Activated effector memory CD4-positive, alpha-beta T cell treated with Interleukin-2 at 50 U/mL for 16 hours (primary cell): Measurements from ENCODE around the gene RNF220.
"Not testable (repeated sequence)": the region's sequence is repeated elsewhere in the genome, so short reads cannot be mapped to it uniquely, and the experiment has no call there.

Experiments
- DNase-seq: peaks from one replicate; pipeline ENCODE4 v3.0.0-alpha.2; 2020

The RNF220 gene

DNA sequence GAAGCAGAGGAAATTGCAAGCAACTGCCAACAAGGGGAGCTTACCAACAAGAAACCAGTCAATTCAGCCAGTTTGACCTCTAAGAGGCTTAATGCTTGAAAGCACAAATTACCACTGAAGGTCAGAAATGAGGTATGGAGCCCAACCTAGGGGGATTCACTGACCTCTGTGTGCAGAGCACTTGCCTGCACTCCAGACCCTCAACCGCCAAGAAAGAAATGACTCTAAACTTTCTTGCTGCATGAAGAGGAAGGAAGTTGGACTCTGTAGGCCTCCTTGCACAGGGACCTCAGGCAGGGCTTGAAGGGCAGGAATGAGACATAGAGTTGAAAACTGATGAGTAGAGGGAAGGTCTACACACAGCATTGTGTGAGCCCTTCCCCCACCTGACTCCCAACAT is 279.5 kb downstream of the RNF220 start:
- no peak for DNase-seq

DNA sequence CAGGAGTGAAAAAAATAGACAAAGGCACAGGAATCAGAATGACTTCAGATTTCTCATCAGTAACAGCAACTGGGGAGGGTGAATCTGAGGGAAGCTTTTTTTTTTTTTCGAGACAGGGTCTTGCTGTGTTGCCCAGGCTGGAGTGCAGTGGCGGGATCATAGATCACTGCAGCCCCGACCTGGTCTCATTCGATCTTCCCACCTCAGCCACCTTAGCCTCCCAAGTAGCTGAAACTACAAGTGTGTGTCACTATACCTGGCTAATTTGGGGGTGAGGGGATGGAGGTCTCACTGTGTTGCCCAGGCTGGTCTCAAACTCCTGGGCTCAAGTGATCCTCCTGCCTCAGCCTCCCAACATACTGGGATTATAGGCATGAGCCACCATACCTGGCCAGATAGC is 280.2 kb downstream of the RNF220 start:
- no peak for DNase-seq

DNA sequence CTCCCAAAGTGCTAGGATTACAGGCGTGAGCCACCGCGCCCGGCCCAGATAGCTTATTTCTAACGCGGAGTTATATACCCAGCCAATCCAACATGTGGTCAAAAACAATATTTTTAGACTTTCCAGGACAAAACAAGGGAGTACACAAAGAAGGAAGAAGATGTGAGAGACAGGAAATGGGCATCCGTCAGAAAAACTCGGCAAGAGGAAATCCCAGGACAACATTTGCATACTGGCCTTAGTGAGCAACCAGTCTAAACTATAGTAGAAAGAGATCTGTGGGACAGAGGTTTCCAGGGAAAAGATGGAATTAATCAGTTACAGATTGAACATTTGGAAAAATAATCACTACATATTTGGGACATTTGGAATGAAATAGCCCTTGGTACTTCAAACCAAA is 280.8 kb downstream of the RNF220 start:
- no peak for DNase-seq

DNA sequence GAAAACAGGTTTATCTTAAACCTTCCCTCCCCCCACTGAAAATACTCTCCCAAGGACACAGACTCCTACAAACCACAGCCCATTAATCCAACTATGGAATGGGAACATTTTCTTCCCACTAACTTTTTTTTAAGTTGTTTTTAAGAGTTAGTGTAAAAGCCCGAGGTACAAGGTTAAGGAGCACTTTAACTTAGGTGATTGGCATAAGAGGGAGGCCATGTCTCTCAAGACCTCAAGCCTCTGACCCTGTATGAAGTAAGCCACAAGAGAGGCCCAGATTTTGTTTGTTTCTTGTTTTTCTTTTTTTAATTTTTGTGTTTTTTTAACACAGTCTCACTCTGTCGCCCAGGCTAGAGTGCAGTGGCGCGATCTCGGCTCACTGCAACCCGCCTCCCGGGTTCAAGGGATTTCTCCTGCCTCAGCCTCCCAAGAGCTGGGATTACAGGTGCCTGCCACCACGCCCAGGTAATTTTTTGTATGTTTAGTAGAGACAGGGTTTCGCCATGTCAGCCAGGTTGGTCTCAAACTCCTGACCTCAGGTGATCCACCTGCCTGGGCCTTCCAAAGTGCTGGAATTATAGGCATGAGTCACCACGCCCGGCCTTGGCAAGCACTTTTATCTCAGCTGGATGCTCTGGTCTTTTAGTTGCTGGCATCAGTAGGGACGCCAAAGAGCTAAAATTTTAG is 283.8 kb downstream of the RNF220 start:
- DNase-seq, result no peak

DNA sequence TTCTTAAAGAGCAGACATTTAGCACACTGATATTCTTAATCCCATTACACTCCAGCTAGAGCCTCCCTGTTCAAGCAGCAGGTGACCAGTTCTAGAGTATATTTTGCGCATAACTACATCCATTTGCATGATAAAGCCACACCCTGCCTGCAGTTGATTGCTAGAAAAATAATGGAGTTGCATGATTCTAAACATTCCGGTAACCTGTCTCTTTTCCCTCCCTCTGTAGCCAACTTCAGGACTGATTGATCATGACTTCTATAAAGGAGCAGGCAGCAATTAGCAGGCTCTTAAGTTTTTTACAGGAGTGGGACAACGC is 284.4 kb downstream of the RNF220 start:
- DNase-seq, result no peak

DNA sequence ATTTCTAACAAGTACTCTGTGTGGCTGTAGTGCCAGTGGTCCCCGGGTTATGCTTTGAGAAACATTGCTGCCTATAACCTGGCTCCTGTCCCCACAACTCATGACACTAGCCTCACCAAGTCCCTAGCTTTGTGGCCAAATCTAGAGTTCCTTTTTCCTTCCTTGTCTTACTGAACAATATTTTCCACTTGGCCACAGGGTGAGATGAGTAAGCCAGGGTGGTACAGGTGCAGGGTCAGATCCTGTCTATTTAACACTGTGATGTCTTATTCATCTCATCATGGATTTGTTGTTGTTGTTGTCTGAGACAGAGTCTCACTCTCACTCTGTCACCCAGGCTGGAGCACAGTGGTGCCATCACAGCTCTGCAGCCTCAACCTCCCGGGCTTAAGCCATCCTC is 288.1 kb downstream of the RNF220 start:
- no peak for DNase-seq

DNA sequence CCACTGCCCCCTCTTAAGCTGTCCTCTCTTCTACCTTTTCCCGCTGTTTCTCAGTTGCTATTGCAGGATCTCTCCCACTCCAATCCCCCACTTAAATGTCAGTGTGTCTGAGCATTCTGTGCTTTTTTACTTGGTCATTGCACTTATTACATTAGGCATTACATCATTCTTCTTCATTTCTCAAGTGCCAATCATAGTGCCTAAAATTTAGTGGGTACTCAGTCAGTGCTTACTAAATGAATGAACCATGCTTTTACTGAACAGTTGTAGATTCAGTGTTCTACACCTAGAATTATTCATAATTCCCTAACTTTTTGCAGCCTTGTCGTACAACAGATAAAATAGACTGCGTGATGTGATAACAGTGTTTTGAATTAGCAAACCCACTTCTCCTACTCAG is 288.8 kb downstream of the RNF220 start:
- no peak for DNase-seq

DNA sequence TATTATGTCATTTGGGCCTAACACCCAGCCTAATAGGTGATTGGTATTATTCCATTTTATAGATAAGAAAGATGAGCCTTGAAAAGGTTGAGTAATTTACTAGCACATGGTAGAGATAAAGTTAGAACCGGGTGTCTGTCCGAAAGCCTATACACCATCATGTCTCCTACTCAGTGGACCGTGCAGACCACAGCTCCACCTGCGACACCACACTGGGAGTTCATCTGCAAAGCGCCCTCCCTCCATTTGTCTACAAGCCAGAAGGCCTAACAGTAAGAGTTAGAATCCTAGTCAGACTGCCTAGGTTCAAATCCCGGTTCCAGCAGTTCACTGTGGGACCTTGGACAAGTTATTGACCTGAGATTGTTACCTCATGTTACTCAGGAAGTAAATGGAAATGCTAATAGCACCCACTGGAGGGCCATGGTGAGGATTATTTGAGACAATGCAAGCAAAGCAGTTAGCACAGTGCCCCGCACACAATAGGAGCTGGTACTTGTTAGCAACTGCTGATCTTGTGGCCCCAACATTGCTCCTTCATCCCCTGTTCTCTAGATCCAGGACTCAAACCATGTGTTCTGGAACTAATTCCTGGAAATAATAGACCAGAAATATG is 289.9 kb downstream of the RNF220 start:
- no peak for DNase-seq

DNA sequence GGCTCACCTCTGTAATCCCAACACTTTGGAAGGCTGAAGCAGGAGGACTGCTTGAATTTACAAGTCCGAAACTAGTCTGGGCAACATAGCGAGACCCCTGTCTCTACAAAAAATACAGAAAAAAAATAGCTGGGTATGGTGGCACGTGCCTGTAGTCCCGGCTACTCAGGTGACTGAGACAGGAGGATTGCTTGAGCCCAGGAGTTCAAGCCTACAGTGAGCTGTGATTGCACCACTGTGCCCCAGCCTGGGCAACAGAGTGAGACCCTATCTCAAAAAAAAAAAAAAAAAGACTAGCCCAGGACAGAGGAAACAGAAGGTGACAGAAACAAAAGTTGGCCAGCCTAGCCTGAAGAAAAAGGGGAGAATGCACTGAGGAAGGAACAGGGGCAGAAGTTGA is 290.6 kb downstream of the RNF220 start:
- no peak for DNase-seq

DNA sequence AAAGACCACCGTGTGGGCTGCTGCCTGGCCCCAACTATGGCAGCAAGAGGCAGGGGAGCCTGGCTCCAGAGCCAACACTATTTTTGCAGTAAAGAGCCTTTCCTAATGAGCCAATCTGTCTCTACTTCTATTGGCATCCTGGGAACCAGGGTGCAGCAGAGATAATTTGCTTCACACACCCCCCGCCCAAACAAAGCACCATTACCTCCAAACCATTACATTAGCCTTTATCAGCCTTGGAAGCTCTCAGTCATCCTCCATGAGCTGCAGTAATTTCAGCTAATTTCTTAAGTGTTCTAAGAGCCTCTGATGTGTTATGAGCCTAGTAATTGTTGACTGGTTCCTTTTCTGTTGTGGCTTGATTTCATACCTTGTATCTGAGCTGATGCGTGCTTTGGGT is 291.0 kb downstream of the RNF220 start:
- DNase-seq, result no peak

DNA sequence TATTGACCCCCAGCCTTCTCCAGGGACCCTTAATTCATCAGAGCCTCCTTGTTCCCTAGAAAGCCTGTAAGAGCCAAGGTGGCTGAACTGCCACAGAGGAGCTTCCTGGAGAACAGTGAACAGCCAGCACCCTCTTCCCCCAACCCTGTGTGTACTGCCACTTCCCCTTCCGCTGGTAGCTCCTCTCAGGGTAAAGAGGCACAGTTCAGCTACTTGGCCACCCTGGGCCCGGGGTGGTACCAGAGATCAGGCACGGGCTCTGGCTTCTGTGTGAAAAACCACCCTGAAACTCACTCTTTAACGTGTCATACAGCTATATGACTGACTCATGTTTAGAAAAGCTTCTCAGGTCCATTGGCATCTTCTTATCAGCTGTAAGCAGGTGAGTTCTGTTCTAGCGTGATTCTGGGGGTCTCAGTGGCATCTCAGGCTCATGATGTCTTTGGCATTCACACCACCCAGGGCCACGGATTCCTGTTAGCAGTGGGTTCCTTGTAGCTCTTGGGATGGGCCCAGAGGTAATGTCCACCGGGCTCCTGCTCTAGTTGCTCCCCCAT is 291.8 kb downstream of the RNF220 start:
- peak; percentile 24 for DNase-seq

DNA sequence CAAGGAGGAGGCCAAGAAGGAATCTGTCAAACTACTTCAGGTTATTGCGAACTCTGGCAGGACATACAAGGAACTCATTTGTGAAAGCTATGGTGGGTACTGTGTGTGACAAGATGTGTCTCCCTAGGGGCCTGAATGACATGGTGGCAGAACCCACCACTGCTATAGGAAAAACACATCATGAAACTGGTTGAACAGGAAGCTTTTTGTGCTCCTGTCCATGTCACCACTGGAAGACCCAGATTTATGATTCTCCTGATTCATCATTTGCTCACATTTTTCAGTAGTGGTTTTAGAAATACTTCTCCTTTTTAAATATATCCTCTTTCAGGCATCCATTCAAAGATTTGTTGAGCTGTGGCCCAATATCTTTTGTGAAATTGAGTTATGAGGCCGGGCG is 293.1 kb downstream of the RNF220 start:
- DNase-seq, result no peak

DNA sequence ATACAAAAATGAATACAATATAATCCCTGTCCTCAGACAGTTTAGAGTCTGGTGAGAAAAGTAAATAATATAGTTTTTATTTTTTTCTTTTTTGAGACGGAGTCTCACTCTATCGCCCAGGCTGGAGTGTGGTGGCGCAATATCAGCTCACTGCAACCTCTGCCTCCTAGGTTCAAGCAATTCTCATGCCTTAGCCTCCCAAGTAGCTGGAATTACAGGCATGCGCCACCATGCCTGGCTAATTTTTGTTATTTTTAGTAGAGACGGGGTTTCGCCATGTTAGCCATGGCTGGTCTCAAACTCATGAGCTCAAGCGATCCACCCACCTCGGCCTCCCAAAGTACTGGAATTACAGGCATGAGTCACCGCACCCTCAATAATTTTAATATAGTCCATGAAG is 294.3 kb downstream of the RNF220 start:
- DNase-seq, result not testable (repeated sequence)

DNA sequence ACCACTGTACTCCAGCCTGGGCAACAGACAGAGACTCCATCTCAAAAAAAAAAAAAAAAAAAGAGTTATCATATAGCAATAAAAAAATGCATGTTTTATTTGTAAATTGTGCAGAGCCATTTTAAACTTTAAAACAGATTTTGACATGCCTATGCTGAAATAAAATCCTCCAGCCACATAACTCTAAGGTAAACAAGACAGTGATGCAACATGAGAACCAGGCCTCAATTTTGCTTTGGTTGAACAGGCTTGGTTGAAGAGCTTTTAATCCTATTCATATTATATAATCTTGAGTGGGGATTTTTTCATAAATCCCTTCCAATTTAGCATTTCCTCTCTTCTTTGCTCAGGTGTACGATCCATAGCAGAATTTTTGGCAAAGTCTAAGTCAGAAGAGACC is 295.5 kb downstream of the RNF220 start:
- DNase-seq, result no peak

DNA sequence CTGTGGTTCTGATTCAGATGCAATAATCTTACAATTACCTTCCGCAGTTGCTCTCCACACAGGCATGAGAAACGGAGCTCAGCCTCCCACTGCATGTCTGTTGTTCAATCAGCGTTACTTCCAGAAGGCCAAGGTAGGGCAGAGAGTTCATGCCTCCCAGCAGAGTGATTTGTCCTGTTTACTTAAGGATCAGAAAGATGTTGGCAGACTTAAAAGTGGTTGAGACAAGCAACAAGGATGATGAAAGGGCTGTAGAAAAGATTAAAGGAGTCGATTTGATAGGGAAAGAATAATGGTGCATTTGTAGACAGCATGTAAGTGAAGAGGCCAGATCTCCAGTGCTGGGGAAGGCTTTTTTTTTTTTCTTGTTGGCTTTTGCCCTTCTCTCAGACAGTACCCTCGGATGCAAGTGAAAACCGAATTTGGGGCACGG is 296.1 kb downstream of the RNF220 start:
- no peak for DNase-seq
